Liver (tissue), 3 donors: ENCODE data around the gene PSD4.

Experiments
- CTCF ChIP-seq: fragments of 150-350 bp; IDR thresholded peaks from 2 replicates; pipeline ENCODE4 v1.5.1; 2017; ENCODE audit warnings: improper control_type of control experiment, low read depth, low read length; ENCODE audit not compliant: missing input control
- FOXA1 ChIP-seq: IDR thresholded peaks from 2 replicates; pipeline ENCODE4 v1.6.1; 2016; ENCODE audit warnings: antibody characterized with exemption
- MAX ChIP-seq: IDR thresholded peaks from 2 replicates; pipeline ENCODE4 v1.6.1; 2016; ENCODE audit warnings: antibody characterized with exemption
- NR2F2 ChIP-seq: IDR thresholded peaks from 2 replicates; pipeline ENCODE4 v1.6.1; 2016; ENCODE audit warnings: antibody characterized with exemption
- RAD21 ChIP-seq, 2 donors: IDR thresholded peaks; 2 replicates each; pipeline ENCODE4 v1.6.1; 2016; ENCODE audit warnings: antibody characterized with exemption in 2 of 2, mild to moderate bottlenecking in 2 of 2
- YY1 ChIP-seq: IDR thresholded peaks from 2 replicates; pipeline ENCODE4 v1.6.1; 2016; ENCODE audit warnings: antibody characterized with exemption, mild to moderate bottlenecking
- ZBTB33 ChIP-seq: IDR thresholded peaks from 2 replicates; pipeline ENCODE4 v1.6.1; 2016; ENCODE audit warnings: antibody characterized with exemption
- donor health status: healthy.
- donor health status: healthy.

- TF ChIP-seq CTCF (no peak), YY1 (no peak), RAD21 (IDR thresholded peaks at IDR 0.05) (no peak), MAX (no peak), NR2F2 (no peak), ZBTB33 (no peak), FOXA1 (no peak)
Measured at GRCh38 chr2:113228351-113228750, 54.6 kb downstream of the PSD4 start.
